Trophoblast cell (in vitro differentiated cells and primary cell): ENCODE results near the gene FHIT.
A peak's percentile ranks its signal among the peaks of the same experiment; 100 is the strongest.

Experiments
- DNase-seq, 2 donors: peaks; one replicate each; pipeline ENCODE4 v3.0.0-alpha.2; 2016
- H2AFZ ChIP-seq: 2 replicates; pipeline ENCODE4 v1.6.1; 2013; ENCODE audit warnings: low read length, moderate library complexity, mild to moderate bottlenecking; ENCODE audit not compliant: insufficient read depth, poor library complexity
- H2AK5ac ChIP-seq: 2 replicates; pipeline ENCODE4 v1.6.1; 2013; ENCODE audit warnings: mild to moderate bottlenecking, low read length
- H2BK120ac ChIP-seq: 2 replicates; pipeline ENCODE4 v1.6.1; 2013; ENCODE audit warnings: low read length, mild to moderate bottlenecking, moderate library complexity; ENCODE audit not compliant: insufficient read depth, poor library complexity
- H2BK12ac ChIP-seq: 2 replicates; pipeline ENCODE4 v1.6.1; 2013; ENCODE audit warnings: mild to moderate bottlenecking, low read length, moderate library complexity
- H2BK5ac ChIP-seq: 2 replicates; pipeline ENCODE4 v1.6.1; 2013; ENCODE audit warnings: low read length, low read depth, moderate library complexity, mild to moderate bottlenecking; ENCODE audit not compliant: poor library complexity
- H3K14ac ChIP-seq: 2 replicates; pipeline ENCODE4 v1.6.1; 2013; ENCODE audit warnings: mild to moderate bottlenecking, low read length
- H3K18ac ChIP-seq: 2 replicates; pipeline ENCODE4 v1.6.1; 2013; ENCODE audit warnings: mild to moderate bottlenecking, low read length
- H3K23ac ChIP-seq: 2 replicates; pipeline ENCODE4 v1.6.1; 2013; ENCODE audit warnings: low read length
- H3K27ac ChIP-seq: 2 replicates; pipeline ENCODE4 v1.5.1; 2013; ENCODE audit warnings: low read depth, mild to moderate bottlenecking, inconsistent platforms, low read length, moderate library complexity
- H3K27me3 ChIP-seq: 2 replicates; pipeline ENCODE4 v1.6.1; 2013; ENCODE audit warnings: inconsistent platforms, mild to moderate bottlenecking, low read length, moderate library complexity; ENCODE audit not compliant: insufficient read depth
- H3K36me3 ChIP-seq, 2 experiments: 1 replicate in 1 of 2; 2 replicates in 1 of 2; pipeline ENCODE4 v1.6.1; 2013; ENCODE audit warnings: low read length in 2 of 2, mild to moderate bottlenecking in 2 of 2, moderate library complexity in 1 of 2; ENCODE audit not compliant: insufficient read depth in 2 of 2, control insufficient read depth in 1 of 2
- H3K4ac ChIP-seq: 2 replicates; pipeline ENCODE4 v1.6.1; 2013; ENCODE audit warnings: low read depth, mild to moderate bottlenecking, low read length, moderate library complexity
- H3K4me1 ChIP-seq, 2 experiments: 1 replicate in 1 of 2; 2 replicates in 1 of 2; pipeline ENCODE4 v1.6.1; 2013; ENCODE audit warnings: low read length in 2 of 2, mild to moderate bottlenecking in 2 of 2, moderate library complexity in 1 of 2; ENCODE audit not compliant: insufficient read depth in 2 of 2, control insufficient read depth in 1 of 2
- H3K4me2 ChIP-seq: 2 replicates; pipeline ENCODE4 v1.6.1; 2013; ENCODE audit warnings: inconsistent platforms, mild to moderate bottlenecking, low read length, moderate library complexity
- H3K4me3 ChIP-seq: 2 replicates; pipeline ENCODE4 v1.5.1; 2013; ENCODE audit warnings: mild to moderate bottlenecking, low read depth, low read length, inconsistent platforms
- H3K79me1 ChIP-seq: one replicate; pipeline ENCODE4 v1.6.1; 2013; ENCODE audit warnings: low read length
- H3K79me2 ChIP-seq: 2 replicates; pipeline ENCODE4 v1.6.1; 2013; ENCODE audit warnings: low read length, mild to moderate bottlenecking; ENCODE audit not compliant: control insufficient read depth, insufficient read depth, poor library complexity
- H3K9ac ChIP-seq: 2 replicates; pipeline ENCODE4 v1.6.1; 2013; ENCODE audit warnings: mild to moderate bottlenecking, low read length
- H3K9me3 ChIP-seq: 2 replicates; pipeline ENCODE4 v1.6.1; 2013; ENCODE audit warnings: low read depth, mild to moderate bottlenecking, control low read depth, inconsistent platforms, low read length; ENCODE audit not compliant: insufficient read depth
- H4K12ac ChIP-seq: 2 replicates; pipeline ENCODE4 v1.6.1; 2013; ENCODE audit warnings: low read depth, mild to moderate bottlenecking, low read length, moderate library complexity
- H4K8ac ChIP-seq: 2 replicates; pipeline ENCODE4 v1.6.1; 2013; ENCODE audit warnings: low read depth, mild to moderate bottlenecking, low read length, moderate library complexity
- H4K91ac ChIP-seq: one replicate; pipeline ENCODE4 v1.6.1; 2013; ENCODE audit warnings: low read depth, mild to moderate bottlenecking, low read length, moderate library complexity
- WGBS: extraction: QIAGEN DNeasy Blood & Tissue Kit; methylation state at CpG from one replicate; pipeline ENCODE4 v1.1.7; 2013; ENCODE audit warnings: missing lambda C conversion rate; ENCODE audit not compliant: insufficient read length, insufficient coverage; ENCODE audit errors: extremely low coverage; 5-methylcytosine and 5-hydroxymethylcytosine counted together

The FHIT gene

DNA sequence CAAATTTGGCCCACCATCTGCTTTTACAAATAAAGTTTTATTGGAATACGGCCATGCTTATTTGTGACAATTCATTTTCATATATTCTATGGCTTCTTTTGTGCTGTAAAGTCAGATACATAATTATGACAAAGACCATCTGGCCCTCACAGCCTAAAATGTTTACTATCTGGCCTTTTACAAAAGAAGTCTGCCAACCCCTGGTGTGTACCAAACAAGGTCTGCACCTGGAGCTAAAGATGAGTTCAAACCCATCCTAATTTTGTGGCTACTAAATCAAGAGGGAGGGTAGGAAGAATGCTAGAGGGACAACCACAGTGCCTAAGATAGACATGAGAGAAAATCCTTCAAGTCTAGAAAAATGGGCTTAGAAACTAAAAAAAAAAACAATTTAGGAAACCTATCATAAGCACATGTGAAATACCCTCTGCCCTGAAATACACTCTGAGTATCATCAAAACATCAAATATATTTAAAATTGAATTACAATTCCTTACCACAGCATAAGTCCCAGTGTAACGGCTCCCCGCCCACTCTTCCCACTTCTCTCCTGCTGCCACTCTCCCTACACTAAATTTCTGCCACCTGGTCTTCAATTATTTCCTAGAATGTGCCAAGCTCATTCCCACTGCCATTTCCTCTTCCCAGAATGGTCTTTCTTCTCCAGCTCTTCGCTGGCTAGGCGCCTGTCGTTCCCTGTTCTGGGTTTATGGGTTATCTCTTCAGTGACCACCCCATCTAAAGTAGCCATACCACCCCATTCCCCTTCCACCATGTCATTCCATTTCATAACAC lies 1250.7 kb downstream of the FHIT start:
- Histone ChIP-seq H3K27me3 (no peaks in the 10 kb centered on the region), H2BK5ac (no peak overlapping the region), H3K27ac (no peak overlapping the region), H3K36me3 (no peaks in the 10 kb centered on the region), H2AK5ac (no peak overlapping the region), H3K4ac (no peak overlapping the region), H3K4me2 (no peak overlapping the region), H3K9me3 (no peaks in the 10 kb centered on the region), H3K79me1 (no peaks in the 10 kb centered on the region), H3K9ac (no peak overlapping the region), H3K14ac (no peak overlapping the region), H4K8ac (no peak overlapping the region), H3K79me2 (no peaks in the 10 kb centered on the region), H2BK12ac (no peak overlapping the region), H3K18ac (no peak overlapping the region), H4K12ac (no peak overlapping the region), H3K23ac (no peak overlapping the region), H3K4me3 (no peak overlapping the region), H3K4me1 (no peaks in the 10 kb centered on the region), H2BK120ac (no peak overlapping the region), H2AFZ (no peak overlapping the region), H4K91ac (no peak overlapping the region)
- WGBS: no CpG with 5 or more reads among the region's 6 CpGs
- no peak for DNase-seq

GRCh38 chr3:59998058-59998457 lies 1253.2 kb downstream of the FHIT start:
- Histone ChIP-seq H3K9ac (no peak overlapping the region), H3K36me3 (no peaks in the 10 kb centered on the region), H3K4me3 (no peak overlapping the region), H4K12ac (no peak overlapping the region), H4K91ac (no peak overlapping the region), H2BK120ac (no peak overlapping the region), H2BK5ac (no peak overlapping the region), H3K23ac (no peak overlapping the region), H2AK5ac (no peak overlapping the region), H3K4me1 (no peaks in the 10 kb centered on the region), H3K27ac (no peak overlapping the region), H4K8ac (no peak overlapping the region), H3K4ac (no peak overlapping the region), H3K9me3 (no peaks in the 10 kb centered on the region), H3K79me1 (no peaks in the 10 kb centered on the region), H3K14ac (no peak overlapping the region), H3K4me2 (no peak overlapping the region), H3K79me2 (no peaks in the 10 kb centered on the region), H3K27me3 (no peaks in the 10 kb centered on the region), H2AFZ (no peak overlapping the region), H2BK12ac (no peak overlapping the region), H3K18ac (no peak overlapping the region)
- no CpG with 5 or more reads among the region's 6 CpGs for WGBS
- DNase-seq: peak; percentile 52 to 73

- Histone ChIP-seq H4K91ac (no peak overlapping the region), H3K4me1 (no peaks in the 10 kb centered on the region), H3K14ac (no peak overlapping the region), H2AK5ac (no peak overlapping the region), H3K79me2 (no peaks in the 10 kb centered on the region), H3K18ac (no peak overlapping the region), H3K27me3 (no peaks in the 10 kb centered on the region), H3K36me3 (no peaks in the 10 kb centered on the region), H4K12ac (no peak overlapping the region), H2BK120ac (no peak overlapping the region), H3K9me3 (no peaks in the 10 kb centered on the region), H4K8ac (no peak overlapping the region), H3K4me3 (no peak overlapping the region), H3K79me1 (no peaks in the 10 kb centered on the region), H2BK12ac (no peak overlapping the region), H3K4me2 (no peak overlapping the region), H2BK5ac (no peak overlapping the region), H3K9ac (no peak overlapping the region), H3K4ac (no peak overlapping the region), H3K27ac (no peak overlapping the region), H3K23ac (no peak overlapping the region), H2AFZ (no peak overlapping the region)
- no CpG with 5 or more reads among the region's 1 CpG for WGBS
- no peak for DNase-seq
Measured at GRCh38 chr3:59997583-59997982, 1253.7 kb downstream of the FHIT start.

DNA sequence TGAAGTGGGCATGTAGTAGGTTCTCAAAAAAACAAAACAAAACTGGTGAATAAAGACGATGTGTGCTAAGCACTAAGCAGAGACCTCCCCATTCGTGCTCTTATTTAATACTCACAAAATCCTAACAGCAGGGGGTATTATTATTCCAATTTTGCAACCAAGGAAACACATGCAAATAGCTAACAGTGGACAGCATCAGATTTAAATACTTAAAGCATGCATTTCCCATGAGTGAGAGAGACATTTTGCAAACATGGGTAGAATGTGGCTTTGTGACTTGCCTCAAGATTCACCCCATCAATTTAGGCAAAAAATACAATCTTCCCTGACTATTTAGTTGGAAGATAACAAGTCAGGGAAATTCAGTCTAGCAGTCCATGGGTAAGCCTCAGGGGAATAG lies 1255.2 kb downstream of the FHIT start:
- no peak overlapping the region for H2AFZ ChIP-seq
- H3K4me1 ChIP-seq: no peaks in the 10 kb centered on the region
- no peaks in the 10 kb centered on the region for H3K36me3 ChIP-seq
- no peak overlapping the region for H3K4me3 ChIP-seq
- no peak overlapping the region for H4K91ac ChIP-seq
- no peaks in the 10 kb centered on the region for H3K27me3 ChIP-seq
- no peak overlapping the region for H4K8ac ChIP-seq
- H3K23ac ChIP-seq: no peak overlapping the region
- H4K12ac ChIP-seq: no peak overlapping the region
- H3K4me2 ChIP-seq: no peak overlapping the region
- no peaks in the 10 kb centered on the region for H3K79me2 ChIP-seq
- H3K14ac ChIP-seq: no peak overlapping the region
- no peak overlapping the region for H3K4ac ChIP-seq
- H2BK120ac ChIP-seq: no peak overlapping the region
- H3K9ac ChIP-seq: no peak overlapping the region
- H3K18ac ChIP-seq: no peak overlapping the region
- no peak overlapping the region for H2BK12ac ChIP-seq
- H2BK5ac ChIP-seq: no peak overlapping the region
- no peaks in the 10 kb centered on the region for H3K9me3 ChIP-seq
- no peak overlapping the region for H3K27ac ChIP-seq
- WGBS: no CpG with 5 or more reads among the region's 2 CpGs
- H3K79me1 ChIP-seq: no peaks in the 10 kb centered on the region
- no peak for DNase-seq
- no peak overlapping the region for H2AK5ac ChIP-seq
